GM19043 (cell line): ENCODE results near the gene CNTFR.

Experiments used
- ATAC-seq: cut with Tn5 transposase; IDR thresholded peaks from one replicate; pipeline ENCODE4 v1.9.1; 2021; ENCODE audit warnings: low read depth; ENCODE audit not compliant: unreplicated experiment

Gene CNTFR

GRCh38 chr9:34512131-34513078, 77.1 kb downstream of the CNTFR start:
- no peak for ATAC-seq

- no peak for ATAC-seq
These were observed 78.7 kb downstream of the CNTFR start for GRCh38 chr9:34510497-34511468.

GRCh38 chr9:34508951-34509350, 80.6 kb downstream of the CNTFR start:
- no peak for ATAC-seq

DNA sequence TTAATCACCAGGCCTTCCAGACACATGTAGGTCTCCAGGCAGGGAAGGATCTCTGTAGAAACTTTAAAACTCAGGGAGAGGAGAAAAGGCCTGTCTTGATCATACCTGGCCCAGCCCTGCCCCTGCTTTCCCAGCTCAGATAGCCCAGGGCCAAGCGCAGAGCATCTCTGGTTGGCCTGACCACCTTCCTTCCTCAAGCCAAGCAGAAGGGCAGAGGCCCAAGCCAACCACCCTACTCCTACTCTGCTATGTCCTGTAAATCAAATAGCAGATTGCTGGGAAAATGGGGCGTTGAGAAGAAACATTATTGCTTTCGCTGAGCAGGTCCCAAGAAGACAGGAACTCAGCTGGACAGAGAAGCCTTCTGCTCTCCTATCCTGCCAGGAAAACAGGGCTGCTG, 81.1 kb downstream of the CNTFR start:
- ATAC-seq = no peak

DNA sequence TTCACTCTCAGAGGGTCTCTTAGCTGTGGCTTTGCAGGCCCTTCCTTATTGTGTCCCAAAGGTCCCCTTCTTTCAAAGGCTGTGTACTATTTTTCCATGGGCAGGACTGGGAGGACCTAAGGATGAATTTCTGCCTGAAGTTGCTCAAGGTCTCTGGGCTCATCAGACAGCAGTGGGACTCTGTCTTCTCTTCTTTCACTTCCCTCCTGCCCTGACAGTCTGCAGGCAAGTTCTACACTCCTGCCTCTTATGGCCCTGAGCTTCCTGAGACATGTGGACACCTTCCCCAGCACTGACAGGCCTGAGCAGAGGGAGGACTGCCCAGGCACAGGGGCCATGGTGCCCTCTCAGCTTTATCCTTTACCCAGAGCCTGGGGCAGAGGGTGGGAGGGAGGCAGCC, 81.6 kb downstream of the CNTFR start:
- no peak for ATAC-seq

DNA sequence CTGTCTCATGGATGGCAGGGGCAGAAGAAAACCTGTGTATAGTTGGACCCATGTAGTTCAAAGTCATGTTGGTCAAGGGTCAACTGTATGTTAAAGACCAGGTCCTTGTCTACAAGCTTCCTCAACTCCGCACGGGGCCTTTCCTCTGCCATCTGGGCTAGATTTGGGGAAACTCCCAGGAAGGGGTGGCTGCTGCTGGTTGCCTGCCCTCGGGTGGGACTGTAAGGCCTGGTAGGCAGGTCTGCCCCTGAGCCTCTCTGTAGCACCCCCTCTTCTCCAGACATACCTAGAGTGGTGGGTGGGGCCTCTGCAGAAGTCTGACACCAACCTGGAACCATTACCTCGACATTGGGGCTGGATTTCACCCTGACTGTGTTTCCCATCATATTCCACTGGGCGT, 82.0 kb downstream of the CNTFR start:
- no peak for ATAC-seq

DNA sequence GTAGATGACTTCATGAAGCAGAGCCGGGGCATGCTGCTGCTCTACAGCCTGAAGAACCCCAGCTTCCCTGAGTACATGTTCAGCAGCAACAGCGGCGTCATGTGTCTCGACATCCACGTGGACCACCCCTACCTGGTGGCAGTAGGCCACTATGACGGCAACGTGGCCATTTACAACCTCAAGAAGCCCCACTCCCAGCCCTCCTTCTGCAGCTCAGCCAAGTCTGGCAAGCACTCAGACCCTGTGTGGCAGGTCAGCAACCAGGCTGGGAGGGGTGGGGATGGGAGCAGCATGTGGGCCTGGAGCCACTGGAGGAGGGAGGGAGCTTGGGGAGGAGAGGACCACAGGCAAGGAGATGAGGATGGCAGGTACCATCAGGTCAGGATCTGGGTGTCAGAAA, 82.9 kb downstream of the CNTFR start:
- no peak for ATAC-seq

DNA sequence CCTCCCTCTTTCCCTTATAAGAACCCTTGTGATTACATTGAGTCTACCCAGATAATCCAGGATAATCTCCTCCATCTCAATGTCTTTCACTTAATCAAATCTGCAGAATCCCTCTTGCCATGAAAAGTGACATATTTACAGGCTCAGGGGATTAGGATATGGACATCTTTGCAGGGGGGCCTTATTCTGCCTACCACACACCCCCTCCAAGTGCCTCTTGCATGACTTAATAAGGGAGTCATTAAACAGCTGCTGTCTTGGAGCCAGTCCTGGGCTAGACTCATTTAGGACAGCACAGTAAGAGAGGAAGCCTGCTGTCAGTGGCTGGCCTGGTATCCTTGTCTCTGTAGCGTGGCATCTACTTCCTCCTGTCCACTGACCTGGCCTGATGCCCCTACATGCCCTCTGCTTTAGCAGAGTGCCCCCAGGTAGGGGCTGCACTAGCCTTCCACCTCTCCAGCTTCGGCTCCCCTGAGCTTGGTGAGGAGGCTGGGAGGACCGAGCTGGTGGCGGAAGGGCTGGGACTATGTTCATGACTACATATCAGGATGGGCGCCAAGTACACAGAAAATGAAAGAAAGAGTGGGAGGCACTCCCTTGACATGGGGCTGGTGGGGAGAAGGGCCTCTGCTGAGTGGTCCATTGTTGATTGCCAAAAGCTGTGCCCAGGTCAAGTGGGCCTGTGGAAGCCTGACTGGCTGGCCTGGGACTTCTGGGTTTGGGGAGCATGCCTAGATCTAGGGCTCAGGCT, 84.0 kb downstream of the CNTFR start:
- no peak for ATAC-seq

DNA sequence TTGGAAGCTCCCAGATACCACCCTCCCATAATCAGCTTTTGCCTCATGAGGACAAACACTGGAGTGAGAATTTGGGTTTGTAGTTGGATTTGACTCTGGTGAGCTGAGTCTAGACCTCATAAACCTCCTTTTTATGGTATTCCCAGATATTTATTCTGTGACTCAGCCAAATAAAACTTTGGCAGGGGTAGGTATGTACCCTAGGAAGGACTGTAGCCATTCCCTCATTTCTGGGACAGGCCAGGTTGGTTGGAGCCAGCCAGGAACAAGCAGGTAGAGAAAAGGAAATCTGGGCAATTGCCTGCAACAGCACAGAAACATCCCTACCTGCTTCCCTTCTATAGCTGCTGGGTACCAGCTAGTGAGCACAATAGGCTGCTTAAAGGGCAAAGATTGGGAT, 86.1 kb downstream of the CNTFR start:
- ATAC-seq = no peak

- ATAC-seq = no peak
These were observed 86.6 kb downstream of the CNTFR start for GRCh38 chr9:34502891-34503290.

DNA sequence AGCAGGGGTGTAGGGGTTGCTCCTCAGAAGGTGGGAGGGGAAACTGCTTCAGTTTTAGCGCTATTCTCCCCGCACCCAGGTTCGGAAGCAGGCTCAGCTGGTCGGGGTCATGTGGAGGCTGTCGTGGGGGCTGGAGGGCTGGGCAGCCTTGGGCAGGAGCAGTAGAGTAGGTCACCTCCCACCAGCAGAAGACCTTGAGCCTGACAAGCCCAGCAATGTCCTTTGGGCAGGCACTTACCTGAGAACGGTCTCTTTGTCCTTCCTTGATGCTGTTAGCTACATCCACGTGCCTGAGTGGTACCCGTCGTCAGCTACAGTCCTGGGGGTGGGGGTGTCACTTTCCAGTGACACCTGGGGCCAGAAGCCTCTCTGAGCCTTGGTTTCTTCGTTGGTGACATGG, 87.1 kb downstream of the CNTFR start:
- no peak for ATAC-seq

DNA sequence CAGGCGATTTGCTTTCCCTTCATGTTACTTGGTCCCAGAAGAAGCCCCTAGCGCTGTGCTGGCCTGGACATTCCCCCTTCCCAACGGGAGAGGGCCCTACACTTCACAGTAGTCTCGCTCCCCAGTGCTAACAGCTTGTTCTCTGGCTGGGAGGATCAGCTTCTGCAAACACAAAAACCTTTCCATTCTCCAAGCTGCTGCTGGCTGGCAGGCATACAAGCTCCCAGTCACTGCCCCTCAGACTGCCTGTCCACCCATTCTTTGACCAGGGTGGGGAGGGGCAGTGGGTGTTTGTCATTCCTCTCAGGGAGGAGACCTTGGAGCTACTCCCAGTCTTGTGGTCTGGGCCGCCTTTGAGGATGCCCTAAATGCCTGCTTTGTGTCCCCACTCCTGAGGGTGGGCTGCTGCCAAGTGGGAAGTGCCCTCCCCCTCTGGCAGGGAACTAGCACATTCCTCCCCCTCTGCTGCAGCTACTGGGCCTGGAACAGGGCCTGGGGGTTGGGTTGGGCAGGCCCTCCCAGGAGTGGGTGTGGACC, 87.6 kb downstream of the CNTFR start:
- no peak for ATAC-seq
